ENCODE data around the gene RNF44.
A peak's percentile ranks its signal among the peaks of the same experiment; 100 is the strongest.

The RNF44 gene

DNA sequence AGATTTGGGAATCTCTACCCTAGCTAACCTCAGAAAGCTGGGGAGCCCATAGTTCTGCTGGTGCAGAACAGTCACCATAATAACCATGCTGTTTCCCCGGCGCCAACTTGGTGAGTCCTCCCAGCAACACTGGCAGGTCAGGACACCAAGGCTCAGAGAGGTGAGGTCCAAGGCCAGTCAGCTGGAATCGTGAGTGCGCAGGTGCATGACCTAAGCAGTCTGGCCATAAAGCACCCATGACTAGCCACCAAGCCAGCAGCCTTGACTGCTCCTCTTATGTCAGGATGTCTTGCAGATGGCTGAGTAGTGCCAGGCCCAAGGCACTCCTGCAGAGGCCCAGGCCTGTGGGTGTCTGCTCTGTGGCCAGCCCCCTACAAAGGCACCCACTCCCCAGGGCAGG lies 2.6 kb downstream of the RNF44 start:
- peak overlapping the region; percentile 91 for H3K27ac ChIP-seq (ENCODE audit: low read depth, low read length)
- H3K4me3 ChIP-seq (ENCODE audit: insufficient read depth, low read length, poor library complexity, severe bottlenecking), result peak overlapping the region; percentile 88

DNA sequence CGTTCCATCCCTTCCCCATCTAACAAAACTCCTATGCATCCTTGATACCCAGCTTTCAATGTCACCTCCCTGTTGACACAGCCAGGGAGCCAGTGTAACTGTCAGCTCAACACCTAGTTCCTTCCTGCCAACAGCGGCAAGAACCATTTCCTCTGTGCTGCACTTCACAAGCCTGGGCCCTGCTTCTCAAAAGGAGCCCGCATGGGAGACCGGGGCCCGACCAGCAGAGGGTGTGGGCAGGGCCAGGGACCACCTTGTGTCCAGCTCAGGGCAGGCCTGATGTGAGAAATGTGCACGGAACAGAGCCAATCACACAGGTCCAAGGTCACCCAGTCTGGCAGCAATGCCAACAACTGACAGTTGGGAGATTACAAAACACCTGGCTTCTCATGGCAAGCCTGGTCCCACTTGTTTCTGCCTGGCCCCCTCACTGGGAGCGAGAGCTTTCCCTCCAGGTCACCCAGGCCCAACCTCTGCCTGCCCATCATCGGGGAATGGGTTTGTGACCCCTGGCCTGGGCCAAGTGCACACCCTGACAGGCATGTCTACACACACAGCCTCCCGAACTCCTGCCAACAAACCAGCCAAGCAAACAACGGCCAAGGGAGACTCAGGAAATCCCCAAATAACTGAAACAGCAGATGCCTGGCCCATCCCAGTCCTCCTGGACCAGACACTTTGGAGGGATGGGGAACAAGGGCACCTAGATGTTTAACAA lies 3.1 kb downstream of the RNF44 start:
- Histone ChIP-seq H2AFZ (ENCODE audit: low read depth, low read length, severe bottlenecking) (no peak overlapping the region), H3K9me2 (replicated peaks; ENCODE audit: insufficient read depth, low read length) (no peaks in the 10 kb centered on the region), H3K4me2 (ENCODE audit: low read depth, low read length, poor library complexity, severe bottlenecking) (peak overlapping the region; percentile 82), H3F3A (ENCODE audit: insufficient read depth) (peaks cover 24% of the 10 kb centered on the region), H3K4me3 (ENCODE audit: insufficient read depth, low read length, poor library complexity, severe bottlenecking) (peak overlapping the region; percentile 4), H3K9ac (ENCODE audit: low read length) (peak overlapping the region; percentile 79), H3K36me3 (ENCODE audit: low read length) (no peaks in the 10 kb centered on the region), H4K20me1 (ENCODE audit: low read depth, low read length) (no peaks in the 10 kb centered on the region), H3K27me3 (ENCODE audit: low read length) (no peaks in the 10 kb centered on the region), H3K27ac (ENCODE audit: low read depth, low read length) (peak overlapping the region; percentile 91), H3K79me2 (ENCODE audit: insufficient read depth, low read length) (peaks cover 34% of the 10 kb centered on the region), H3K9me3 (ENCODE audit: insufficient read depth, low read length) (no peaks in the 10 kb centered on the region)
- TF ChIP-seq, protein P1, sequence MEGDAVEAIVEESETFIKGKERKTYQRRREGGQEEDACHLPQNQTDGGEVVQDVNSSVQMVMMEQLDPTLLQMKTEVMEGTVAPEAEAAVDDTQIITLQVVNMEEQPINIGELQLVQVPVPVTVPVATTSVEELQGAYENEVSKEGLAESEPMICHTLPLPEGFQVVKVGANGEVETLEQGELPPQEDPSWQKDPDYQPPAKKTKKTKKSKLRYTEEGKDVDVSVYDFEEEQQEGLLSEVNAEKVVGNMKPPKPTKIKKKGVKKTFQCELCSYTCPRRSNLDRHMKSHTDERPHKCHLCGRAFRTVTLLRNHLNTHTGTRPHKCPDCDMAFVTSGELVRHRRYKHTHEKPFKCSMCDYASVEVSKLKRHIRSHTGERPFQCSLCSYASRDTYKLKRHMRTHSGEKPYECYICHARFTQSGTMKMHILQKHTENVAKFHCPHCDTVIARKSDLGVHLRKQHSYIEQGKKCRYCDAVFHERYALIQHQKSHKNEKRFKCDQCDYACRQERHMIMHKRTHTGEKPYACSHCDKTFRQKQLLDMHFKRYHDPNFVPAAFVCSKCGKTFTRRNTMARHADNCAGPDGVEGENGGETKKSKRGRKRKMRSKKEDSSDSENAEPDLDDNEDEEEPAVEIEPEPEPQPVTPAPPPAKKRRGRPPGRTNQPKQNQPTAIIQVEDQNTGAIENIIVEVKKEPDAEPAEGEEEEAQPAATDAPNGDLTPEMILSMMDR (IDR thresholded peaks at IDR 0.05; ENCODE audit: insufficient read depth, low read length, poor library complexity, severe bottlenecking), result no peak
- no peak for TF ChIP-seq EZH2phosphoT487 (conservative IDR thresholded peaks at IDR 0.05; ENCODE audit: low read length)

More for the DNA sequence above, 2.6 kb downstream of the RNF44 start:
- Histone ChIP-seq H3K4me2 (ENCODE audit: low read depth, low read length, poor library complexity, severe bottlenecking) (peak overlapping the region; percentile 82), H3K9me3 (ENCODE audit: insufficient read depth, low read length) (no peaks in the 10 kb centered on the region), H3K9me2 (replicated peaks; ENCODE audit: insufficient read depth, low read length) (no peaks in the 10 kb centered on the region), H4K20me1 (ENCODE audit: low read depth, low read length) (no peaks in the 10 kb centered on the region), H3K27me3 (ENCODE audit: low read length) (no peaks in the 10 kb centered on the region), H3K9ac (ENCODE audit: low read length) (peak overlapping the region; percentile 79), H2AFZ (ENCODE audit: low read depth, low read length, severe bottlenecking) (no peak overlapping the region), H3F3A (ENCODE audit: insufficient read depth) (peaks cover 24% of the 10 kb centered on the region), H3K36me3 (ENCODE audit: low read length) (no peaks in the 10 kb centered on the region), H3K79me2 (ENCODE audit: insufficient read depth, low read length) (peaks cover 34% of the 10 kb centered on the region)
- no peak for TF ChIP-seq EZH2phosphoT487 (conservative IDR thresholded peaks at IDR 0.05; ENCODE audit: low read length)
- TF ChIP-seq, protein P1 (IDR thresholded peaks at IDR 0.05; ENCODE audit: insufficient read depth, low read length, poor library complexity, severe bottlenecking), result no peak

DNA sequence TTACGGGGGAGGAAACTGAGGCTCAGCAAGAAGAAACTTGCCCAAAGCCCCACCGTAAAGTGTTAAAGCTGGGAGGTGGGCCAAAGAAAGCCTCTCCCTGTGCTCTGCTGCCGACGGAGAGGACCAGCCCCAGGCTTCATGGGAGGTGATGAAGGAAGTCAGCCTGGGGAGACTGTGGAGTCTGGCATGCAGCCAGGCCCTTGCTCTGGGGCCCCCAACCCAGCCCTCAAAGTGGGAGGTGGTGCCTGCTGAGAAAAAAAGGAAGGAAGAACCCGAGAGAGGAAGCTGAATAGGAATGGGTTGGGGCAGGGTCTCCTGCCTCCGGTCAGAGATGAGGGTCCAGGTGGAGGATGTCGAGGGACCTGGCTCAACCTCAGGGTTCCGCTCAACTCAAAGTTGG lies 3.8 kb downstream of the RNF44 start:
- H3K9ac ChIP-seq (ENCODE audit: low read length), result peak overlapping the region; percentile 79
- no peaks in the 10 kb centered on the region for H3K9me3 ChIP-seq (ENCODE audit: insufficient read depth, low read length)
- no peak overlapping the region for H2AFZ ChIP-seq (ENCODE audit: low read depth, low read length, severe bottlenecking)
- no peak for TF ChIP-seq EZH2phosphoT487 (conservative IDR thresholded peaks at IDR 0.05; ENCODE audit: low read length)
- TF ChIP-seq, protein P1 (IDR thresholded peaks at IDR 0.05; ENCODE audit: insufficient read depth, low read length, poor library complexity, severe bottlenecking), result no peak
- H3K4me2 ChIP-seq (ENCODE audit: low read depth, low read length, poor library complexity, severe bottlenecking), result peak overlapping the region; percentile 82
- H4K20me1 ChIP-seq (ENCODE audit: low read depth, low read length), result no peaks in the 10 kb centered on the region
- H3K9me2 ChIP-seq (replicated peaks; ENCODE audit: insufficient read depth, low read length), result no peaks in the 10 kb centered on the region
- H3K36me3 ChIP-seq (ENCODE audit: low read length), result no peaks in the 10 kb centered on the region
- H3F3A ChIP-seq (ENCODE audit: insufficient read depth), result peaks cover 18% of the 10 kb centered on the region
- H3K4me3 ChIP-seq (ENCODE audit: insufficient read depth, low read length, poor library complexity, severe bottlenecking), result no peak overlapping the region
- H3K27ac ChIP-seq (ENCODE audit: low read depth, low read length), result peak overlapping the region; percentile 91
- H3K79me2 ChIP-seq (ENCODE audit: insufficient read depth, low read length), result peaks cover 34% of the 10 kb centered on the region
- H3K27me3 ChIP-seq (ENCODE audit: low read length), result no peaks in the 10 kb centered on the region

All from SU-DHL-6 (cell line).